Amniotic stem cell (primary cell): ENCODE measurements around the gene NOP14.
A peak's percentile ranks its signal among the peaks of the same experiment; 100 is the strongest.
"Not testable (repeated sequence)": the region's sequence is repeated elsewhere in the genome, so short reads cannot be mapped to it uniquely, and the experiment has no call there.

Source experiments
- DNase-seq: peaks from one replicate; lab custom pipeline; 2025; lab: John Stamatoyannopoulos, UW

Gene NOP14

DNA sequence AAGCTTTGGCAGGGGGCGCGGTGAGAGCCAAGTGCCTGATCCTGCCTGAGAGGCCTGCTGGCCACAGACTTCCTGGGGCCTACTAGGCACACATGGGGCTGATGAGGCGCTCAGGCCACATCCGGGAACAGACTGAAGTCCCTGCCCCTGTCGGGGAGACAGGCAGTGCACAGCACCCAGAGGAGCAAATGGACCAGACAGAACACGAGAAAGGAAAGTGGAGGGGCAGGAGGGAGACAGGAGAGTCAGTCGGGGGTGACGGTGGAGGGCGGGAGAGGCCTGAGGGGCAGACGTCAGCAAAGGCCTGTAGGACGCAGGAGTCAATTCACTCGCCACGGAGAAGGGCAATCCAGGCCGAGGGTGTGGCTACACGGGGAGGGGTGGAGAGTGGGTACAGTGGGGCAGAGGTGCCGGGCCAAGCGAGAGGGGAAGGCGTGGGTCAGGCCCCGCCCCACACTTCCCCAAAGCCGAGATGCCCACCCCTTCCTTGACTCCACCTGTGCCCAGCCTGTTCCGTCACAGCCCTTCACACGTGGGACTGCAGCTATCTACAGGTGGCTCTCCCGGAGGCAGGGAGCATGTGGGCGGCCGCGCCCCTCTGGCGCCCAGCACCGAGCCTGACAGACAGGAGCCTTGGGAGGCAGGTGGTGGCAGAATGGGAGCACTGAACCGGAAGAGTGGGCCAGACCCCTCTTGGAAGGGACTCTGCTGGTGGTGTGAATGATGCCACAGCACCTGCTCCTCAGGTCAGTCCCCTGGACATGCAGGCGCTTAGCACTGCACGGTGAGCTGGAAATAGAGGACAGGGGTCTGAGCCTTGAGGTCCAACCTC lies 20.5 kb downstream of the NOP14 start:
- DNase-seq, result no peak

- no peak for DNase-seq
Measured at GRCh38 chr4:2942037-2942531, 21.1 kb downstream of the NOP14 start.

DNA sequence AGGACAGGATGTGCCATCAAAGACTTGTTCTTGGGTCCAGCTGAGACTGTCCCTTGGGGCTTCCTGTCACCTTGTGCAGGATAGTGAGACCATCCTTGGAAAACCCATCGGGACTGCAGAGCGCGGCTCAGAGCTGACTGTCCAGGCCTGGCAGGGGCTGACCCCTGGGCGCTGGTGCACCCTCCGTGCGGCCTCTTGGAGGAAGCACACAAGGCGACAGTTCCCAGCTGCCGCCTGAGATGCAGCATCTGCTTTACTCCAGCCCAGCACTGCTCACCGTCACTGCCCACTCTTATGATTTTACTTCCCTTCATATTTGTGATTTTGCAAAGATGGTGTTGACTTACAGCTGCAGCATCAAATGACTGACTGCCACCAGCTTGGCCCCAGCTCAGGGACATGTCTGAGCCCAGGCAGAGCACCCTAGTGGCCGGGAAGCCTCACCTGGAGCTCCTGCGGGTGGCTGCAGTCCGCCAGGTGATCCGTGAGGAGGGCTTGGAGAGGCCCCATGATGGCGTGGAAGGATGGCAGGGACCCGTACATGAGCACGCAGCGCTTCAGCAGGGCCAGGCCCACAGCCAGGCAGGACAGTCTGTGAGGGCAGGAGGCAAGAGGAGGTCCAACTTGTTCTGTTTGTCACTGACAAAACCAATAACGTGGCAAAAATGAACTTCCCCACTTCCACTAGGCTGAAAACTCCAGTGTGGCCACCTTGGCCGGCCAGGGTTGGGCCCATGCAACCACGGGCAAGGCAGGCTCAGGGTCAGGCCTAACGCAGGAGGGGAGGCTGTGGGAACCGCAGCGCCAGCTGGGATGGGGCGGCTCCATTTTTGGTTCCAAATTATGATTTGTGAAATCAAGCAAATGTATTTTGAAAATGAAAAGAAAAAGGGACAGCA lies 21.8 kb downstream of the NOP14 start:
- DNase-seq, result no peak

DNA sequence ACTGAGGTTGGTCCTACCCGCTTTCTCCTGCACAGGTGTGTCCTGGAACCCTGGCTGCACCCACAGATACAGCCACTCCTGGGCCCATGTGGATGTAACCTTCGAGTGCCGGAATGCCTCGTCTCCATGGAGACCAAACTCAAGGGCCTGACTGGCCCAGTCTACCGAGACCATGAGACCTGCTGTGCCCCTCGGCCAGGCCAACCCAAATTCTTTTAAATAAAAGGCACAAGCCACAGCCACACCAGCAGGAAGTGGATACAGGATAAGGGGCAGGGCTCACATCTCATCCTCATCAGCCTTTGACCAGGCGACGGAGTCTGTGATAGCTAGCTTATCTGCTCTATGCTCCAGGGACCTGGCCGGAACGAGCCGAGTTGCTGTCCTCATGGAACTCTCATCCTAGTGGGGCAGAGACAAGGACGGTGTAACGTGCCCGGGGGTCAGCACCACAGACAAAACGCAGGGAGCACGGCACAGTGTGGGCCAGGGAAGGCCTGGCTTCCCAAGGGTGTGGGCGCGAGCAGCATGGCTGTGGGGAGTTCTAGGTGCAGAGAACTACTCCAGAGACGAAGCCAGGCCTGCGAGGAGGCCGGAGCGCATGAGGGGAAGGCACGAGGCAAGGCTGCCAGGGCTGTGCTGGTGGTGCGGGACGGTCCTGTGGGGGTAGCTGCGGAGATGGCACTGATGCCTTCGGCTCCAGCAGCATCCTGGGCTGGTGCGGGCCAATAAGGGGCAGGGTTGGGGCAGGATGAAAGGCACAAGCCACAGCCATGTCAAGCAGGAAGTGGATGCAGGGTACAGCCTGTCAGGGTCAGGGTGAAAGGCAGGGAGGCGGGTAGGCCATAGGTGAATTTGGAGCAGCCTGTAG lies 22.7 kb downstream of the NOP14 start:
- no peak for DNase-seq

- no peak for DNase-seq
Measured at GRCh38 chr4:2939383-2940243, 23.6 kb downstream of the NOP14 start.

- DNase-seq, result no peak
Measured at GRCh38 chr4:2938906-2939305, 24.3 kb downstream of the NOP14 start.

DNA sequence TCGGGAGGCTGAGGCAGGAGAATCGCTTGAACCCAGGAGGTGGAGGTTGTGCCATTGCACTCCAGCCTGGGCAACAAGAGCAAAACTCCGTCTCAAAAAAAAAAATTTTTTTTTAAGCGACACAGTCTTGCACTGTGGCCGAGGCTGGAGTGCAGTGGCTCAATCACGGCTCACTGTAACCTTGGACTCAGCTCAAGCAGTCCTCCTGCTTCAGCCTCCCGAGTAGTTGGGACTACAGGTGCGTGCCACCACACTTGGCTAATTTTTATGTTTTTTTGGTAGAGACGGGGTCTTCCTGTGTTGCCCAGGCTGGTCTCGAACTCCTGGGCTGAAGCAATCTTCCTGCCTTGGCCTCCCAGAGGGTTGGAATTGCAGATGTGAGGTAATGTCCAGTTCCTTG lies 24.8 kb downstream of the NOP14 start:
- DNase-seq, result not testable (repeated sequence)

GRCh38 chr4:2937986-2938385 lies 25.2 kb downstream of the NOP14 start:
- no peak for DNase-seq

DNA sequence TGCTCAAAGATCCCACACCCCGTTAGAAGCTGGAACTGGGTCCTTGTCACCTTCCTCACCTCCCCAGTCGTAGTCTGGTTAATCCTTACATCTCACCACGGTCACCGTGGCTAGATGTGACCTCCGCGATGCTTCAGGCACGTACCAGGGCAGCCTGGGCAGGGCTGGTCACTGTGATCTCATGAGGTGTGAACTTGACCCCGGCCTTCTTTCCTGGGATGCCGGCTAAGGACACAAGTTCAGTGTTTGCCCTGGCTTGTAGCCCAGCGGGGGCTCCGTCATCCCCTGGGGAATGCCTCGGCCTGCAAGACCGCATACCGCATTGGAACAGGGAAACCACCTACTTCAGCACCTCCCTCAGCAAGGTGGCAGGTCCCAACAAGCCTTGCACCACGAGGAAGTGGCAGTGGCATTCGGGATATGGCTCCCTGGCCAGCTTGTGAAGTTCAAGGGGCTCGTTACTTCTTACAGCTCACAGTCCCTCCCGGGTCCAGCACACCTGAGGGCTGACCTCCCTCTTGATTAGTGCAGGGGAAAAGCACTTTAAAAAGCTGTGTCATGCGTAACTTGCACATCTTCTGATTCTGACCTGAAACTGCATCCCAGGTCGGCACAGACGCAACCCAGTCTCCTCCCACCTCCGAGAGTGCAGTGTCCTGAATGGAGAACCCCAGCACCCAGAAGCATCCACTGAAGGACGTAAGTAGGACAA lies 25.9 kb downstream of the NOP14 start:
- no peak for DNase-seq

DNA sequence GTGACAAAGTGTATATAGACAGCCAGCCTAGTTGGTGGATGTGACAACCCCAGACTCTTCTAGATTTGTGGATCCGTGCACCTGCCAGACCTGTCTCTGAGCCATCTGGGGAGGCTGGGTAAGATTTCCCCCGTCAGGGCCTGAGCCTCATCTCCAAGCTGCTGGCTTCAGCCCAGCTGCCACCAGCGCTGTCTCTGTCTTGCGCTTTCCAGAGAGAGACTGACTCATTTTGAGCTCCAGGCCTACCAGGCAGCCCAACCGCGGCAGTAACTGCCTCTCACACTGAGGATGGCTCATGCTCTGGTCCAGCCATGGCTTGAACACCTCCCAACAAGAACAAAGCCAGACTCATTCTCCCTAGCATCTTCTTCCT lies 26.4 kb downstream of the NOP14 start:
- no peak for DNase-seq

DNA sequence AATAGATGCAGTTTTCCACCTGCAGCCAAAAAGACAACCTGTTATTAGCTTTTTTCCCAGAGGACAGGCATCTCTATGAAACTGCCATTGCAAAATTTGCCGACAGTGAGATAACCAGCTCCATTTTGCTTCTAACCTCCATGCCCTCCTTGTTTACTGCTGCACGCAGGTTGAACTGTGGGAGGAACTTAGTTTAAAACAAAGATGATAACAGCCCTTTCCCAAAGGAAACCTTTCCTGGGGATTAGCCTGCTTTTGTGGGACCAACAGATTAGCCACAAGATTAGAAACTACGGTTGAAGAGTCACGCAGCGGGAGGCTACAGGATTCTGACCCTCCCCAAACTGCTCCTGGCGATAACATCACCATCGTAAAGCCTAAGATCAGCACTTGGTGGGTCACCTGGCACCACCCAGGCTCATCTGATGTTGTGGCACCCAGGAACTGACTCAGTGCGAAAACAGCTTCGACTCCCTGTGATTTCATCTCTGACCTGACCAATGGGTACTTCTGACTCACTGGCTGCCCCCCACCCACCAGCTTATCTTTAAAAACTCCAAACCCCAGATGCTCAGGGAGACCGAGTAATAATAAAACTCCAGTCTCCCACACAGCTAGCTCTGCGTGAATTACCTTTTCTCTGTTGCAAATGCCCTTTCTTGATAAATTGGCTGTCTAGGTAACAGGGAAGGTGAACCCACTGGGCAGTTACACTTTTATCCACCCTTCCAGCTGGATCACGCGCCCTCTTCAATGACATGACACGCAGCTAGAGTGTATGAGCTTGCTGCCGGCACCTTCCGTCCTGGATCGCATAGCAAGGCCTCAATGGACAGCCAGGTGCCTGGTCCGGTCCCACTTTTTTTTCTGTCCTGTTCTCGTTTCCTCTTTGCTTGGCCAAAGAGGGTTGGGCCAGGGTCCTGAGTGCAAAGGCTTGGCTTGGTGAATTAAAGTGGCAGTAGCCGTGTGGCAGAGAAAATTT lies 27.2 kb downstream of the NOP14 start:
- no peak for DNase-seq

DNA sequence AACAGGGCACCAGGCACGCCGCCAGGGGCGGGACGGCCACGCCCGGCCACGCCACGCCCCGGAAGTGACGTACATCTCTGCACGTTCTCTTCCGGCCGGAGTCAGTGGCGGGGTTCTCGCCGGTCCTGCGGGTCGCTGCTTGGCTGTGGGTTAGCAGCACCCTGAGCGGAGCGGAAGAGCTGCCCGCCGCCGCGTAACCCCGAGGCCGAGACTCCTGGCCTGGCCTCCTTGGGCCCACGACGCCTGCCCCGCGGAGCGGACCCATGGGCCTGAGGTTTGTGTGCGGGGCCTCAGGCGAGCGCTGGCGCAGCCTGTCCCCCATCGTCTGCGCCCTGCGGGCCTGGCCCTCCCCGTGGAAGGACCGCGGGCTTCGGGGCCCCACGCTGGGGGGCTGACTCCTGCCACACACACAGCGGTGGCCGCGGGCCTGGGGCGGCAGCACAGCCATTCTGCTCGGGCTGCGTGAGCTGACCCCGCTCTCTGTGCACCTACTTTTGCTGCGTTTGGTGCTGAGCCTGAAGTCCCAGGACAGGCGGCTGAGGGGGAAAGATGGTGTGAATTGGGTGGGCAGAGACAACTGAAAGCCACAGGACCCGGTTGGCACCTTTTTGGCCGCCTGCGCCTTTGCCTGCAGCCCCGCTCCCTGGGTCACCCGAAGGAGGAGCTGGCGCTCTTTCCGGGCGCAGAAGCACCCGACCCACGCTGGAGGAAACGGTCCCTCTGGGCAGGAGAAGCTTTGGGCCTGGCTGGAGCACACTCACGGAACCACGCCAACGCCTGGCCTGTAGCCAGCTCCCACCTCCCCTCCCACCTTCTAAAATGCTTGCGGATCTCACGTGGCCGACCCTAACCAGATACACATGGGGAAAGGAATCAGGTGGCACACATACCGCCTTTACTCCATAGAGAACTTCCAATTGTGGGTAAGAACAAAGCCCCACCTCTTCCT lies 28.1 kb downstream of the NOP14 start:
- peak; percentile 81 for DNase-seq

GRCh38 chr4:2934077-2934812 lies 29.0 kb downstream of the NOP14 start:
- no peak for DNase-seq

DNA sequence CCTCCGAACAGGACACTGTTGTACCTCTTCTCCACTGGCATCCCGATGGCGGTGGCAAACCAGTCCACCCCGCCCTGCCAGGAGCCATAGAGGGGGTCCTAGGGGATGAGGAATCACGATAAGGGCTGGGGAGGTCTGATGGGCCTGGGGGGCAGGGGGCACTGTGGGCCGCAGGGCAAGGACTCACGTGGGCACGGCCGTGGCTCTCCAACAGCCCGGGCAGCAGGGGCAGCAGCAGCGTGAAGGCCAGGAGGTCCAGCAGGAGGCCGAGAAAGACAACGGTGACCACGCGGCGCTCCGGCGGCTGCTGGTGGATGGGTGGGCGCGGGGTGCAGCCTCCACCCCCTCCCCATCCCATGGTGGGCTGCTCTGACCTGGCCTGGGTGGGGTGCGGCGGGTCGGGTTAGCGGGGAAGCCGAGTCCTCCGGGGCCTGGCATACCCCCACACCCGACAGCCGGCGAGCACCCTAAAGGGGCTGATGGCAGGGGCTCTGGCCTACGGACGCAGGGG lies 29.6 kb downstream of the NOP14 start:
- DNase-seq, result no peak

GRCh38 chr4:2932951-2933565 lies 30.1 kb downstream of the NOP14 start:
- no peak for DNase-seq

DNA sequence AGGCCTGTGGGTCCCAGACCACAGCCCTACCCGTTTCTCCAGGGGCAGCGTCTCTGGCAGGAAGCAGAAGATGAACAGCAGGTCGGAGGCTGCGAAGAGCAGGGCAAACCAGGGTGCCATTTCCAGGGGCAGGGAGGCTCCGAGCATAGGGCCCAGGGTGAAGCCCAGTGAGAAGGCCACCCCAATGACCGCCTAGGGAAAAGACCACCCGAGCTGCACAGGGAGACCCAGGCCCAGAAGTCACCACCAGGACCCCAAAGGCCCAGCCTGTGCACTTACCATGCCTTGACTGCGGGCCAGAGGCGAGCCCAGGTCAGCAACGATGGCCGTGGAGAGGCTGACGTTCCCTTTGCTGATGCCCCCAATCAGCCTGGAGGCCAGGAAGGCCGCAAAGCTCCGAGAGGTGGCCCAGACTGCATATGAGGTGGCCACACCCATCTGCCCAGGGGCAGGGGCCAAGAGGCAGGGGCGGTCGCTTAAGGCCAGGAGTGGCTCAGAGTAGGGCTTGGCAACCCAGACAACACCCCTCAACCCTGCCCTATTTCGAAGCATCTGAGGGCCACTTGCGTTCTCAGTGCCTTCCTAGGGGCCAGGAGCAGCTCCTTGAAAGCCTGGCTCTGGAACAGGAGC lies 30.8 kb downstream of the NOP14 start:
- DNase-seq, result no peak
